Measurements from ENCODE around the gene WDFY1. TPM values are rescaled to one million over a fixed set of nuclear protein-coding genes. Genes with fewer than 3 reads are reported as not detected.

Gene WDFY1, protein sequence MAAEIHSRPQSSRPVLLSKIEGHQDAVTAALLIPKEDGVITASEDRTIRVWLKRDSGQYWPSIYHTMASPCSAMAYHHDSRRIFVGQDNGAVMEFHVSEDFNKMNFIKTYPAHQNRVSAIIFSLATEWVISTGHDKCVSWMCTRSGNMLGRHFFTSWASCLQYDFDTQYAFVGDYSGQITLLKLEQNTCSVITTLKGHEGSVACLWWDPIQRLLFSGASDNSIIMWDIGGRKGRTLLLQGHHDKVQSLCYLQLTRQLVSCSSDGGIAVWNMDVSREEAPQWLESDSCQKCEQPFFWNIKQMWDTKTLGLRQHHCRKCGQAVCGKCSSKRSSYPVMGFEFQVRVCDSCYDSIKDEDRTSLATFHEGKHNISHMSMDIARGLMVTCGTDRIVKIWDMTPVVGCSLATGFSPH
- total RNA-seq: 10 to 100 TPM; 45.2 to 57.6 (median 46.2) TPM

DNA sequence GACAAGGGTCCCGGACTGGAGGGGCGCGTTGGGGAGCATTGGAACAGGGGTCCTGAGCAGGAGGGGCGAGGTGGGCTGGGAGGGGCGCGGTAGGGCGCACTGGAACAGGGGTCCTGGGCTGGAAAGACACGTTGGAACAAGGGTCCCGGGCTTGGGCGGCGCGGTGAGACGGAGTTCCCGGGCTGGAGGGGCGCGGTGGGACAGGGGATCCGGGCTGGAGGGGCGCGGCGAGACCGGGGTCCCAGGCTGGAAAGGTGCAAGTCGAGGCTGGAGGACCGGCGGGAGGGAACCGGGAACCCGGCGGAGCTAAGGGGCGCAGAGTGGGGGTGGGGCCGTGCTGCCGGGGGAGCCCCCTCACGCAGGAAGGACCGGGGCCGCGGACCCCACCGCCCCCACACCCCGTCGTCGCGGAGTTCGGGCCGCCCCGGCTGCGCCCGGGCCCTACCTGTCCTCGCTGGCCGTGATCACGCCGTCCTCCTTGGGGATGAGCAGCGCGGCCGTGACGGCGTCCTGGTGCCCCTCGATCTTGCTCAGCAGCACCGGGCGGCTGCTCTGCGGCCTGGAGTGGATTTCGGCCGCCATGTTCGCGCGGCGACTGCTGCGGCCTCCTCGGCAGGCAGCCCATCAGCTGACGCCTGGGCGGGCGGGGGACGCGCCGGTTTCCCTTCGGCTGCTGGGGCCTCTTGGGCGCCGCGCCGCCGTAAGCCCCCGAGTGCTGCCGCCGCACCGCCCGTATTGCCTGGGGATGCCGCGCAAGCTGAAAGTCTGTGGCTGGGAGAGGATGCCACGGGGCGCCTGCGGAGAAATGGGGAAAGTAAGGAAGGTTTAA lies at the start of gene WDFY1:
WDFY1 (minus strand) TSS at position 633 of the 829 bp plus-strand sequence; CDS start at position 582, 51 bp downstream.
- intact Hi-C loops (cut with DNase I; ENCODE audit: low total_unique reads): no loop called here
- H3K36me3 ChIP-seq: no peaks in the 10 kb centered on the region
- peaks cover 0 to 4% of the 10 kb centered on the region in 2 donors for H3K4me1 ChIP-seq
- TF ChIP-seq POLR2AphosphoS5 (IDR thresholded peaks at IDR 0.05) (peak; percentile 82 to 91 (median 86)), POLR2A (IDR thresholded peaks at IDR 0.05) (peak; percentile 42), CTCF (IDR thresholded peaks at IDR 0.05) (no peak)
- peak within 1 kb of the TSS; percentile 91 to 94 for H3K27ac ChIP-seq
- no peaks in the 10 kb centered on the region for H3K9me3 ChIP-seq
- peak; percentile 62 to 85 for DNase-seq (ENCODE audit: low spot score in 2 of 2)
- no peaks in the 10 kb centered on the region for H3K27me3 ChIP-seq
- H3K4me3 ChIP-seq: peak within 1 kb of the TSS; percentile 85 to 98 (median 88)

DNA sequence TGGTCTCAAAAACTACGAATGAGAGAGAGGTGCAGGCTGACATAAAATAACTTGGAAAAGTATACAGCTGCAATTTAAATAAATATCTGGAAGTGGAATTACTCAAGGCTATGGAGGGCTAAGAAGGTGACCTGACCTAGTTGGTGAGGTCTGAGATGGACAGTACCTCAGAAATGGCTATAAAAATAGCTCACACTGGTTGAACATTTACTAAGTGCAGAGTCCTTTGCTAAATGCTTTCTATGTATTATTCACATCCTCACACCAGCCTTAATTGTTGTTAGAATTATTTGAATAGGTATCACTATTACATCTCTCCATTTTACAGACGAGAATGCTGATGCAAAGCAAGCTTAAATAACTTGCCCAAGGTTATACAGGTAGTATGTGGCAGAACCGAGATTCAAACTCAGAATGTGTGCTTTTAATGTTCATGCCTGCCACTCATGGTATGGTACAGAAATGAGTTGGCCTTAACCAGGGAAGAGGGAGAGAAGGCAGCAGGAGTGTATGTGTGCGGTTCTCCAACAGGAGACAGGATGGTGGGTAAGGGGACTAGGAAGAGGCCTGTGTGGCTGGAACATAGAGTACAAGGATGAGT lies 49.5 kb upstream of the WDFY1 start:
- DNase-seq (ENCODE audit: low spot score in 2 of 2): no peak
- intact Hi-C loops (cut with DNase I; ENCODE audit: low total_unique reads): loop anchor here (10.0 kb wide), 1 partner anchor 290 kb away; no protein-coding TSS in a partner anchor
- Histone ChIP-seq H3K36me3 (no peaks in the 10 kb centered on the region), H3K27me3 (no peaks in the 10 kb centered on the region), H3K9me3 (no peaks in the 10 kb centered on the region), H3K4me3 (no peak overlapping the region), H3K4me1 (no peaks in the 10 kb centered on the region), H3K27ac (no peak overlapping the region)
- TF ChIP-seq POLR2AphosphoS5 (IDR thresholded peaks at IDR 0.05) (no peak), CTCF (IDR thresholded peaks at IDR 0.05) (no peak)

DNA sequence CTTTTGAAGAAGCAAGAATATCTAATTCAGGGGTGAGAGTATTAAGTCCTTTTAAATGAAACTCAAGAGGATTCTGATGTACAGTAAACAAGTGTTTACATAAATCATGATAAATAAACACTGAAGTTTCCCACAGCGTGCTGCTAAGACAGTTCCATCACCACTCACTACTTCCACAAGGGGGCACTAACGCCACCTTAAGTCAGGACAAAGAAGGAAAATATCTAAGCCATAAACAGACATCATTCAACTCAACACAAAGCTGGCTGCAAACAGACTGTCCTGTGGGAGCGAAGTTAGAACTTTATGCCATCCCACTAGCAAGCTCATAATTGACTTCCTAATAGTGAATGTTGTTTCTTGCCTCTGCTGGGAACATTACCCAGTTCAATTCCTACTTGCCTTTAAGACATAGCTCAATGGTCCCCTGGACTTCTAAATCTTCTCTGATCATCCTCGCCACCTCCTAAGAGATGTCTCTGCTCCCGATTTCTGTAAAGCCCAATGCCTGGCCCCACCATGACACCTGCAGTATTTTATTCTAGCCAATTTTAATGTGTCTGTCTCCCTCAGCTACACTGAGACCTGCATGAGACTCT lies 48.6 kb upstream of the WDFY1 start:
- H3K27me3 ChIP-seq: no peaks in the 10 kb centered on the region
- no peaks in the 10 kb centered on the region for H3K9me3 ChIP-seq
- peak in 1 of 2 donors; percentile 33 for DNase-seq (ENCODE audit: low spot score in 2 of 2)
- no peak for TF ChIP-seq POLR2AphosphoS5 (IDR thresholded peaks at IDR 0.05)
- peak; percentile 72 to 86 (median 74) for TF ChIP-seq CTCF (IDR thresholded peaks at IDR 0.05)
- no peak for TF ChIP-seq POLR2A (IDR thresholded peaks at IDR 0.05)
- no peaks in the 10 kb centered on the region for H3K4me1 ChIP-seq
- no peak overlapping the region for H3K4me3 ChIP-seq
- intact Hi-C loops (cut with DNase I; ENCODE audit: low total_unique reads): loop anchor here (10.0 kb wide), 1 partner anchor 291 kb away; no protein-coding TSS in a partner anchor
- H3K36me3 ChIP-seq: no peaks in the 10 kb centered on the region
- no peak overlapping the region for H3K27ac ChIP-seq

DNA sequence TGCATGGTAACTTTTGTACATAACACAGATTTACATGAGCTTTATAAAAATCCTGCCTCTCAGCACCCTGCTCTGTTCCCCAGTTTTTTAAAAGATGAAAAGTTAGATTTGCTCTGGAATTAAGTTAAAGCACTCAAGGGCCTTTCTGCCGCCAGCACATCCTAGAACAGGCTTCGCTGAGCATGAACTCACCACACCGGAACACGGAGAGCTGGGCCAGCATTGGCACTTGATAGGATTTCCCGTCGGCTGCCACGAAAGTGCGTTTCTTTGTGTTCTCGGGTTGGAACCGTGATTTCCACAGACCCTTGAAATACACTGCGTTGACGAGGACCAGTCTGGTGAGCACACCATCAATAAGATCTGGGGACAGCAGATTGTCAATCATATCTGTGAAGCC lies 46.5 kb upstream of the WDFY1 start:
- no peaks in the 10 kb centered on the region for H3K4me1 ChIP-seq
- H3K36me3 ChIP-seq: no peaks in the 10 kb centered on the region
- TF ChIP-seq CTCF (IDR thresholded peaks at IDR 0.05): no peak
- no peak for TF ChIP-seq POLR2AphosphoS5 (IDR thresholded peaks at IDR 0.05)
- TF ChIP-seq POLR2A (IDR thresholded peaks at IDR 0.05): no peak
- intact Hi-C loops (cut with DNase I; ENCODE audit: low total_unique reads): loop anchor here (10.0 kb wide), 1 partner anchor 293 kb away; no protein-coding TSS in a partner anchor
- no peak for DNase-seq (ENCODE audit: low spot score in 2 of 2)
- no peak overlapping the region for H3K4me3 ChIP-seq
- no peaks in the 10 kb centered on the region for H3K27me3 ChIP-seq
- H3K9me3 ChIP-seq: no peaks in the 10 kb centered on the region
- H3K27ac ChIP-seq: no peak overlapping the region
